Mesothelial cell of epicardium (in vitro differentiated cells): ENCODE results near the gene RFK. TPM values are rescaled to one million over a fixed set of nuclear protein-coding genes. Genes with fewer than 3 reads are reported as not detected.
"Not testable (repeated sequence)": the region's sequence is repeated elsewhere in the genome, so short reads cannot be mapped to it uniquely, and the experiment has no call there.

ENCODE experiments used
- DNase-seq, 2 experiments: peaks; one replicate each; pipeline ENCODE4 v3.0.0; 2021; ENCODE audit warnings: low spot score in 2 of 2; ENCODE audit not compliant: unreplicated experiment in 2 of 2
- H3K27ac Mint-ChIP-seq: 2 replicates; pipeline ENCODE4 v1.8.0; 2021; ENCODE audit warnings: mixed read lengths
- H3K27me3 Mint-ChIP-seq: 2 replicates; pipeline ENCODE4 v1.8.0; 2021; ENCODE audit warnings: low read depth, mixed read lengths
- H3K36me3 Mint-ChIP-seq: 2 replicates; pipeline ENCODE4 v1.8.0; 2021; ENCODE audit warnings: mixed read lengths
- H3K4me1 Mint-ChIP-seq: 2 replicates; pipeline ENCODE4 v1.8.0; 2021; ENCODE audit warnings: mixed read lengths
- H3K4me3 Mint-ChIP-seq: 2 replicates; pipeline ENCODE4 v1.8.0; 2021; ENCODE audit warnings: mild to moderate bottlenecking, moderate library complexity, mixed read lengths
- H3K9me3 Mint-ChIP-seq: 2 replicates; pipeline ENCODE4 v1.8.0; 2021; ENCODE audit warnings: mixed read lengths
- CTCF ChIP-seq: fragments of 200-600 bp; sonication (generic); IDR thresholded peaks from one replicate; pipeline ENCODE4 v1.5.0; 2021; ENCODE audit warnings: antibody characterized with exemption; ENCODE audit not compliant: unreplicated experiment
- total RNA-seq: library from RNA; stranded (reverse); gene quantifications from 3 replicates; pipeline ENCODE4 v1.2.1, GENCODE V29; 2021

RFK gene
- total RNA-seq, 1 donor from 2014 or later = 9.7 TPM

GRCh38 chr9:76366275-76366674, 28.0 kb downstream of the RFK start:
- peaks cover 27% of the 10 kb centered on the region for H3K4me1 Mint-ChIP-seq
- no peaks in the 10 kb centered on the region for H3K36me3 Mint-ChIP-seq
- TF ChIP-seq CTCF = no peak
- no peak overlapping the region for H3K4me3 Mint-ChIP-seq
- H3K9me3 Mint-ChIP-seq = peaks cover 8% of the 10 kb centered on the region
- no peaks in the 10 kb centered on the region for H3K27me3 Mint-ChIP-seq
- DNase-seq = no peak
- H3K27ac Mint-ChIP-seq = no peak overlapping the region

DNA sequence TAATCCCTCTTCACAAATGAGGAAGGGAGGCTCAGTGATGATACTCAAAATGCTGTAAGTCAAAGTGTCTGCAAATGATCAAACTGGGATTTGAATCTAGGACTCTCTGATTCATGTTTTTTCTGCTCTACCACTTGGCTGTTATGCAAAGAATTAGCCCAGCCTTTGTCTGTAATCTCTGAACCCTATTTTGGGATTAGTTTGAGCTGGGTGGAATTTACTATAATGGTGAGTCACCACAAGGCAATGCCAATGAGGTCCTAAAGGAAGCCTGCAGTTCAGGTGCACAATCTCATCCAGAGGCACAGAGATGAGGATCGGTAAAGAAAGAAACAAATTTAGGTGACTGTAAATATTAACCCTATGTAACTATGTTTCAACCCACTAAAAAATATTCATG, 29.2 kb downstream of the RFK start:
- H3K36me3 Mint-ChIP-seq = no peaks in the 10 kb centered on the region
- H3K4me3 Mint-ChIP-seq = no peak overlapping the region

GRCh38 chr9:76363032-76363395, 31.2 kb downstream of the RFK start:
- DNase-seq = no peak
- Mint-ChIP-seq H3K4me3 (no peak overlapping the region), H3K36me3 (no peaks in the 10 kb centered on the region), H3K9me3 (peaks cover 8% of the 10 kb centered on the region), H3K27ac (no peak overlapping the region), H3K27me3 (no peaks in the 10 kb centered on the region), H3K4me1 (peaks cover 12% of the 10 kb centered on the region)
- TF ChIP-seq CTCF = no peak

More for the DNA sequence above, 29.2 kb downstream of the RFK start:
- H3K4me1 Mint-ChIP-seq = peaks cover 19% of the 10 kb centered on the region
- no peaks in the 10 kb centered on the region for H3K27me3 Mint-ChIP-seq
- no peak for DNase-seq
- TF ChIP-seq CTCF = no peak
- H3K27ac Mint-ChIP-seq = no peak overlapping the region
- peaks cover 8% of the 10 kb centered on the region for H3K9me3 Mint-ChIP-seq

GRCh38 chr9:76362332-76363031, 31.7 kb downstream of the RFK start:
- not testable (repeated sequence) for H3K9me3 Mint-ChIP-seq, H3K4me3 Mint-ChIP-seq, H3K27ac Mint-ChIP-seq, H3K36me3 Mint-ChIP-seq, DNase-seq, H3K27me3 Mint-ChIP-seq
- peaks cover 12% of the 10 kb centered on the region for H3K4me1 Mint-ChIP-seq

DNA sequence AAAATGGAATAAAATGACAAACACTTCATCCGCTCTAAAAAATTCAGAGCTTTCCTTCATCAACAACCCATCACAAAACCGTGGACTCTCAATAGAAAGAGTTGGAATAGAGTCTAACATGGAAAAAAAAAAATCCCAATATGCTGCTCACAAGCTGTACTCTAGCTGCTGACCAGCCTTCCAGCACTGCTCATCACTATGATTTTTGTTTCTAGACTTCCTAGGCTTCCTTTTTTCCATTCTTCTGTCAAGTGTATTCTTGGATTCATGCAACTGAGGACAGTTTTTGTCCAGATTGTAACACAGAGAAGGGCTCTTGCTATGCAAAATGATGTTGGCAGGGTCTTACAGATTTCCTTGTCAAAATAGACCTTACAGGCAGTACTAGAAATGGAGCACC, 34.5 kb downstream of the RFK start:
- DNase-seq = no peak
- Mint-ChIP-seq H3K36me3 (no peaks in the 10 kb centered on the region), H3K27me3 (no peaks in the 10 kb centered on the region), H3K4me3 (no peak overlapping the region), H3K27ac (no peak overlapping the region), H3K9me3 (peaks cover 8% of the 10 kb centered on the region), H3K4me1 (peaks cover 15% of the 10 kb centered on the region)
- TF ChIP-seq CTCF = no peak

GRCh38 chr9:76359365-76359764, 34.9 kb downstream of the RFK start:
- no peak overlapping the region for H3K27ac Mint-ChIP-seq
- no peaks in the 10 kb centered on the region for H3K36me3 Mint-ChIP-seq
- no peaks in the 10 kb centered on the region for H3K27me3 Mint-ChIP-seq

More at GRCh38 chr9:76359365-76359764, 34.9 kb downstream of the RFK start:
- DNase-seq = no peak
- H3K4me3 Mint-ChIP-seq = no peak overlapping the region
- peaks cover 8% of the 10 kb centered on the region for H3K9me3 Mint-ChIP-seq
- peaks cover 15% of the 10 kb centered on the region for H3K4me1 Mint-ChIP-seq
- TF ChIP-seq CTCF = no peak
